ENCODE data around the gene FHIT. TPM values are rescaled to one million over a fixed set of nuclear protein-coding genes. Genes with fewer than 3 reads are reported as not detected.

The FHIT gene
- total RNA-seq, 4 donors from 2014 or later, result 4.6 to 6.1 (median 5.7) TPM

- no peaks in the 10 kb centered on the region for H3K27me3 ChIP-seq
- TF ChIP-seq, protein P1, sequence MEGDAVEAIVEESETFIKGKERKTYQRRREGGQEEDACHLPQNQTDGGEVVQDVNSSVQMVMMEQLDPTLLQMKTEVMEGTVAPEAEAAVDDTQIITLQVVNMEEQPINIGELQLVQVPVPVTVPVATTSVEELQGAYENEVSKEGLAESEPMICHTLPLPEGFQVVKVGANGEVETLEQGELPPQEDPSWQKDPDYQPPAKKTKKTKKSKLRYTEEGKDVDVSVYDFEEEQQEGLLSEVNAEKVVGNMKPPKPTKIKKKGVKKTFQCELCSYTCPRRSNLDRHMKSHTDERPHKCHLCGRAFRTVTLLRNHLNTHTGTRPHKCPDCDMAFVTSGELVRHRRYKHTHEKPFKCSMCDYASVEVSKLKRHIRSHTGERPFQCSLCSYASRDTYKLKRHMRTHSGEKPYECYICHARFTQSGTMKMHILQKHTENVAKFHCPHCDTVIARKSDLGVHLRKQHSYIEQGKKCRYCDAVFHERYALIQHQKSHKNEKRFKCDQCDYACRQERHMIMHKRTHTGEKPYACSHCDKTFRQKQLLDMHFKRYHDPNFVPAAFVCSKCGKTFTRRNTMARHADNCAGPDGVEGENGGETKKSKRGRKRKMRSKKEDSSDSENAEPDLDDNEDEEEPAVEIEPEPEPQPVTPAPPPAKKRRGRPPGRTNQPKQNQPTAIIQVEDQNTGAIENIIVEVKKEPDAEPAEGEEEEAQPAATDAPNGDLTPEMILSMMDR (IDR thresholded peaks at IDR 0.05), result no peak
- TF ChIP-seq POLR2A (IDR thresholded peaks at IDR 0.05; ENCODE audit: low read depth), result no peak
- TF ChIP-seq EP300 (IDR thresholded peaks at IDR 0.05), result no peak
- no peak for TF ChIP-seq POLR2AphosphoS5 (IDR thresholded peaks at IDR 0.05)
- DNase-seq (ENCODE audit: extremely low spot score), result no peak
- no peak overlapping the region for H3K27ac ChIP-seq (replicated peaks in 1 of 4)
- H3K9me3 ChIP-seq, result no peaks in the 10 kb centered on the region
- peaks cover 0 to 9% (median 0%) of the 10 kb centered on the region in 4 donors for H3K4me1 ChIP-seq
- WGBS, result 92% methylated on average over 3 of the region's 3 CpGs
- H3K4me3 ChIP-seq, result no peak overlapping the region
- no peaks in the 10 kb centered on the region for H3K36me3 ChIP-seq
- intact Hi-C loops (cut with DNase I), result no loop called here
Observed at GRCh38 chr3:61186030-61186429, 65.2 kb downstream of the FHIT start.

- intact Hi-C loops (cut with DNase I), result no loop called here
- WGBS, result 51% methylated on average over 4 of the region's 4 CpGs
- Histone ChIP-seq H3K27ac (replicated peaks in 1 of 4) (no peak overlapping the region), H3K36me3 (no peaks in the 10 kb centered on the region), H3K9me3 (no peaks in the 10 kb centered on the region), H3K27me3 (no peaks in the 10 kb centered on the region), H3K4me3 (no peak overlapping the region), H3K4me1 (peaks cover 0 to 9% (median 0%) of the 10 kb centered on the region in 4 donors)
- TF ChIP-seq, protein P1 (IDR thresholded peaks at IDR 0.05), result no peak
- TF ChIP-seq EP300 (IDR thresholded peaks at IDR 0.05), result no peak
- TF ChIP-seq POLR2A (IDR thresholded peaks at IDR 0.05; ENCODE audit: low read depth), result no peak
- no peak for TF ChIP-seq POLR2AphosphoS5 (IDR thresholded peaks at IDR 0.05)
- DNase-seq (ENCODE audit: extremely low spot score), result no peak
Observed at GRCh38 chr3:61184956-61185355, 66.3 kb downstream of the FHIT start.

GRCh38 chr3:61182662-61183061 lies 68.6 kb downstream of the FHIT start:
- H3K36me3 ChIP-seq, result no peaks in the 10 kb centered on the region
- TF ChIP-seq POLR2A (IDR thresholded peaks at IDR 0.05; ENCODE audit: low read depth), result no peak
- no peak for TF ChIP-seq POLR2AphosphoS5 (IDR thresholded peaks at IDR 0.05)
- no peak for TF ChIP-seq EP300 (IDR thresholded peaks at IDR 0.05)
- TF ChIP-seq, protein P1 (IDR thresholded peaks at IDR 0.05), result no peak
- H3K27ac ChIP-seq (replicated peaks in 1 of 4), result no peak overlapping the region
- no peaks in the 10 kb centered on the region for H3K27me3 ChIP-seq
- H3K9me3 ChIP-seq, result no peaks in the 10 kb centered on the region
- intact Hi-C loops (cut with DNase I), result no loop called here
- H3K4me3 ChIP-seq, result no peak overlapping the region
- no peak for DNase-seq (ENCODE audit: extremely low spot score)
- peaks cover 0 to 9% (median 0%) of the 10 kb centered on the region in 4 donors for H3K4me1 ChIP-seq

- TF ChIP-seq, protein P1 (IDR thresholded peaks at IDR 0.05), result no peak
- TF ChIP-seq POLR2A (IDR thresholded peaks at IDR 0.05; ENCODE audit: low read depth) (no peak), POLR2AphosphoS5 (IDR thresholded peaks at IDR 0.05) (no peak), EP300 (IDR thresholded peaks at IDR 0.05) (no peak)
- intact Hi-C loops (cut with DNase I), result no loop called here
- no peak overlapping the region for H3K4me3 ChIP-seq
- no peaks in the 10 kb centered on the region for H3K36me3 ChIP-seq
- no peak for DNase-seq (ENCODE audit: extremely low spot score)
- no peaks in the 10 kb centered on the region for H3K9me3 ChIP-seq
- no peak overlapping the region for H3K27ac ChIP-seq (replicated peaks in 1 of 4)
- H3K4me1 ChIP-seq, result peaks cover 0 to 9% (median 0%) of the 10 kb centered on the region in 4 donors
- 78% methylated on average over 2 of the region's 2 CpGs for WGBS
- H3K27me3 ChIP-seq, result no peaks in the 10 kb centered on the region
Observed at GRCh38 chr3:61181874-61182273, 69.4 kb downstream of the FHIT start.

DNA sequence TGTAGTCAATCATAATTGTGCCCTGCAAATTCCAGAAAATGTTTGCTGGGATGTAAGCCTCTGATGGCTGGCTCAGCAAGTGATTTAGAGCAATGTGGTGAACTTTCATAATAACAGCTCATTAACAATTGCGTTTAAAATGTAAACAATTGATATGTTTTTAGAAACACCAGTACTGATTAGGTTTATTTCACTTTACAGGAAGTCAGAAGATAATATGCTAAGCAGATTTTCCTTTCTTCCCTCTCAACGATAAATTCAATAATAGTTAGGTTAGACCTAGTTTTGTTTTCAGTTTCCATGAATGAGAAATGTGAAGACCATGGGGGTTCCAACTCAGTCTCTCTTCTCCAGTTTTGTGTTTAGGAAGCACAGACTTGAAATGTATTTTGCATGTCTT lies 71.0 kb downstream of the FHIT start:
- Histone ChIP-seq H3K9me3 (no peaks in the 10 kb centered on the region), H3K36me3 (no peaks in the 10 kb centered on the region), H3K27ac (replicated peaks in 1 of 4) (no peak overlapping the region), H3K4me3 (no peak overlapping the region), H3K27me3 (no peaks in the 10 kb centered on the region), H3K4me1 (peaks cover 0 to 6% (median 0%) of the 10 kb centered on the region in 4 donors)
- TF ChIP-seq, protein P1 (IDR thresholded peaks at IDR 0.05), result no peak
- TF ChIP-seq POLR2AphosphoS5 (IDR thresholded peaks at IDR 0.05) (no peak), EP300 (IDR thresholded peaks at IDR 0.05) (no peak), POLR2A (IDR thresholded peaks at IDR 0.05; ENCODE audit: low read depth) (no peak)
- 66% methylated on average over 2 of the region's 2 CpGs for WGBS
- DNase-seq (ENCODE audit: extremely low spot score), result no peak
- intact Hi-C loops (cut with DNase I), result no loop called here

Measured in esophagus muscularis mucosa (tissue), 4 donors.